ENCODE results near the gene CBFB.

- TF ChIP-seq CTCF (IDR thresholded peaks at IDR 0.05) (no peak), POLR2A (IDR thresholded peaks at IDR 0.05) (no peak)
Measured at GRCh38 chr16:67016143-67016542, 12.8 kb upstream of the CBFB start.

Data from lower leg skin (tissue), 3 donors.